GM19455 (cell line): ENCODE results near the gene ECSIT.
A peak's percentile ranks its signal among the peaks of the same experiment; 100 is the strongest.

Source experiments
- ATAC-seq: cut with Tn5 transposase; IDR thresholded peaks from one replicate; pipeline ENCODE4 v1.9.1; 2021; ENCODE audit not compliant: unreplicated experiment

Gene ECSIT

DNA sequence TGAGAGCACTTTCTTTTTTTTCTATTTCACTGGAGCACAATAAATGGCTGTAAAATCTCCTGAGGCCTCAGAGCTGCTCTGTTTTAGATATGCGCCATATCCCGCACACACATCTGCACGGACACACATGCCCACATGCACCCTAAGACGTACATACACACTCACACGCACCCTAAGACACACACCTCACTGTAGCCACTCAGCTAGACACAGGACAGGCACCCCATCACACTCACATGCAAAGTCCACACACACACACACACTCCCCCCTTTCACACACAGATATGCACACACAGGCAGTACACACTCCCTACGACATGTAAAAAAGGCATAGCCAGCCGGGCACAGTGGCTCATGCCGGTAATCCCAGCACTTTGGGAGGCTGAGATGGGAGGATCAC is 21.3 kb upstream of the ECSIT start:
- no peak for ATAC-seq

DNA sequence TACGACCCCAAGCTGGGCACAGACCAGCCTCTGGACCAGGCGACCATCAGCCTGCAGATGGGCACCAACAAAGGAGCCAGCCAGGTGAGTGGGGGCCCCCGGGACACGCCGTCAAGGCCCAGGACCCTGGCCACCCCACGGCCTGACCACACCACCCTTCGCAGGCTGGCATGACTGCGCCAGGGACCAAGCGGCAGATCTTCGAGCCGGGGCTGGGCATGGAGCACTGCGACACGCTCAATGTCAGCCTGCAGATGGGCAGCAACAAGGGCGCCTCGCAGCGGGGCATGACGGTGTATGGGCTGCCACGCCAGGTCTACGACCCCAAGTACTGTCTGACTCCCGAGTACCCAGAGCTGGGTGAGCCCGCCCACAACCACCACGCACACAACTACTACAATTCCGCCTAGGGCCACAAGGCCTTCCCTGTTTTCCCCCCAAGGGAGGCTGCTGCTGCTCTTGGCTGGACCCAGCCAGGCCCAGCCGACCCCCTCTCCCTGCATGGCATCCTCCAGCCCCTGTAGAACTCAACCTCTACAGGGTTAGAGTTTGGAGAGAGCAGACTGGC is 20.5 kb upstream of the ECSIT start:
- ATAC-seq: no peak

DNA sequence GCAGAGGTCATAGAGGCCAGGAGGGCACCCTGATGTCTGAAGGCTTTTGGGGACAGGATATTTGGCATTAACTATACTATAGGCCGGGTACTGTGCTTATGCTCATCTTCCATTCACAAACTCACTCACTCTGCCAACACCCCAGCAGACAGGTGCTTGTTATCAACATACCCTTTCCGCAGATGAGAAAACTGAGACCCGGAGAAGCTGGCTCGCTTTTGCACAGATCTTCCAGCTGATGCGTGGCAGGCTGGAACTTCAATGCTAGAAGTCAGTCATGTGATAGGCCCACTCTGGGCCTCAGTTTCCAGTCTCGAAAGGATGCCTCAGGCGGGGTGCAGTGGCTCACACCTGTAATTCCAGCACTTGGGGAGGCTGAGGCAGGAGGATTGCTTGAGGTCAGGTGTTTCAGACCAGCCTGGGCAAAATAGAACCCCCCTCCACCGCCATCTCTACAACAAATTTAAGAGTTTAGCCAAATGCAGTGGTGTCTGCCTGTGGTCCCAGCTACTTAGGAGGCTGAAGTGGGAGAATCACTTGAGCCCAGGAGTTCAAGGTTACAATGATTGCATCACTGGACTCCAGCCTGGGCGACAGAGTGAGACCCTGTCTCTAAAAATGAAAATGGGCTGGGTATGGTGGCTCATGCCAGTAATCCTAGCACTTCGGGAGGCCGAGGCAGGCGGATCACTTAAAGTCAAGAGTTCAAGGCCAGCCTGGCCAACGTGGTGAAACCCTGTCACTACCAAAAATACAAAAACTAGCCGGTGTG is 19.2 kb upstream of the ECSIT start:
- ATAC-seq: no peak

DNA sequence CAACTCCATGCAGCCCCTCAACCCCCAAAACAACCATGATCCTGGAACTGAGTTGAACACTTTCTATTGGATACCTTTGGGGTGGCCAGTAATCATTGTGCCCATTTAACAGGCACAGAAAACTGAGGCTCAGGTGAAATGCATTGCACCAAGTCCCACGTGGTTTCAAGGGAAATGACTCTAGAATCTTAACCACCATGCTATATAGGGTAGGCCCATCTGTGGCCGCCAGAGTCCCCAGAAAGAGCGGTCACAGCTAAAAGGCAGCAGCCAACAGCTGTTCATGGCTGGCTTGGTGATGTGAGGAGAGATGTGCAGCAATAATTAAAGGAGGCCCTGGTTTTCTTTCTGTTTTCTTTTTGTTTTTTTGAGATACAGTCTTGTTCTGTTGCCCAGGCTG is 12.3 kb upstream of the ECSIT start:
- ATAC-seq: no peak

DNA sequence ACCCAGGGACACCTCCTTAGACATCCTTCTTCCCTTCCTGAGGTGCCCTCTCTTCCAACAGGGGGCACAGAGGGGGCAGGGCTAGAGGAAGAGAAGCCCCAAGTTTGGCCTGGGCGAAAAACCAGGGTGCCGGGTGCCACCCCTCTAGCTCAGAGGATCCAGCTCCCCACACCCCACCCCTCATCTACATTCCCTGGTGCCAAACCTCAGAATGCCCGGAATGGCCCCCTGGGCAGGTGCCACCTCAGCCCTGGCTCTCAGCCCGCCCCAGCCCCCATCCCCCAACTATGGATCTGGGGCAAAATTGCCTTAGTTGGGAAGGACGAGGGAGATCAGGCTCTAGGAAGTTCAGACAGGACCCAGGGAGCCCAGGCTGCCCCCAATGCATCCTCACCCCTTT is 11.7 kb upstream of the ECSIT start:
- ATAC-seq: no peak

DNA sequence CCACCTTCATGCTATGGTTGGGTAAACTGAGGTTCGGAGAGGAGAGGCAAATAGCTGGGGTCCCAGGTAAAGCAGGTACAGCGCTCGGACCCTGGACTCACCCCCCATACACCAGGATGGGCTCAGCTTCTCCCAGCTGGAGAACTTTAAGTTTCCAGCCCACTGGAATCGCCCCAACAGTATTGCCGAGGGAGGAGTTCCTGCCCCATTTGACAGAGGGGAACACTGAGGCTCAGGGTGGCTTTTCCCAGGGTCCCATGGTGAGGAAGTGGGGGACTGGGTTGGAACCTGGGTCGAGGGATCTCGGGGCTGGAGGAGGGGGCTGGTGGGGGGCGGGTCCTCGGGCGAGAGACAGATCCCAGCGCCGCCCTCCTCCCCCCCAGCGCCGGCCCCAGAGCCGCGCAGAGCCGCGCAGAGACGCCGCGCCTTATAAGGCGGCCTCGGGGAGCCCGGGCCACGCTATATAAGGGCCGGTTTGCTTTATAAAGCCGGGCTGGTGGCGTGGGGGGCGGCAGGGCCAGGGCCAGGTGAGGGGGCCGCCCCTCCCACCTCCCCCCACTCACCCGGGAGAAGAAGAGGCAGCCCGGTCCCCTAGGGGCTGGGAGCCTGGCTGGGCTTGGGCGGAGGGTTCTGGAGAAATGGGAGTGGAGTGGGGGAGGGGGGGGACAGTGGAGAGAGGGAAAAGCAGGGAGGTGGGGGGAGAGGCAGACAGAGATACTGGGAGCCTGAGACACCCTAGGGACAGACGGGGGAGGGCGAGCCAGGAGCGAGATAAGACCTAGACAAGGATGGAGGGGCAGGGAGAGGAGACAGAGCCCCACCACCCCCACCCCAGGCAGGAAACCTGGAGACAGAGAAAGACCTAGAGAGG is 10.8 kb upstream of the ECSIT start:
- no peak for ATAC-seq

DNA sequence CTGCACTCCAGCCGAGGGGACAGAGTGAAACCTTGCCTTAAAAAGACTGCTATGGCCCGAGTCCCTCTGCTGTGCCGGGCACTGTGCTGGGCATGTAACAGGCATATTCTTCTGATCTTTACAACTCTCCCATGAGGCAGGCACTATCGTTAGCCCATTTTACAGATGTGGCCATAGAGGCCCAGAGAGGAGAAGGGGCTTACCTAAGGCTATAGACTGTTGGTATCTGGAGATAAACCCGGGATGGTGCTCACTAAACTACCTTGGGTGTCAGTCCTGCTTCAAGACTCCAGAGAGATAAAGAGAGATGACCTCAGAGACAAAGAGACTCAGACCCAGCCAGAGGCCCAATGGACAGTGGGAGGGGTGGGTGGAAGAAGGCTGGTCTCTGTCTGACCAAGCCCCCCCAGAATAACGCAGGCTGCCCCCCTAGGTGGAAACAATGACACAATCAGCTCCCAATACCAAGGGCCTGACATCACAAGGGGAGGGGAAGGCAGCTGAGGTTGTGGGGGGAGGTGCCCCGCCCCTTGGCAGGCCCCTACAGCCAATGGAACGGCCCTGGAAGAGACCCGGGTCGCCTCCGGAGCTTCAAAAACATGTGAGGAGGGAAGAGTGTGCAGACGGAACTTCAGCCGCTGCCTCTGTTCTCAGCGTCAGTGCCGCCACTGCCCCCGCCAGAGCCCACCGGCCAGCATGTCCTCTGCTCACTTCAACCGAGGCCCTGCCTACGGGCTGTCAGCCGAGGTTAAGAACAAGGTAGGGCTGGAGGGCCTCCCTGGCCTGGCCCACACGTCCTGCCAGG is 9.5 kb upstream of the ECSIT start, which contains the start of gene CNN1:
Gene CNN1, plus strand, starts transcription at position 620 of the 805 bp plus-strand sequence. Its CDS starts 77 bp downstream, at position 697.
- no peak for ATAC-seq

DNA sequence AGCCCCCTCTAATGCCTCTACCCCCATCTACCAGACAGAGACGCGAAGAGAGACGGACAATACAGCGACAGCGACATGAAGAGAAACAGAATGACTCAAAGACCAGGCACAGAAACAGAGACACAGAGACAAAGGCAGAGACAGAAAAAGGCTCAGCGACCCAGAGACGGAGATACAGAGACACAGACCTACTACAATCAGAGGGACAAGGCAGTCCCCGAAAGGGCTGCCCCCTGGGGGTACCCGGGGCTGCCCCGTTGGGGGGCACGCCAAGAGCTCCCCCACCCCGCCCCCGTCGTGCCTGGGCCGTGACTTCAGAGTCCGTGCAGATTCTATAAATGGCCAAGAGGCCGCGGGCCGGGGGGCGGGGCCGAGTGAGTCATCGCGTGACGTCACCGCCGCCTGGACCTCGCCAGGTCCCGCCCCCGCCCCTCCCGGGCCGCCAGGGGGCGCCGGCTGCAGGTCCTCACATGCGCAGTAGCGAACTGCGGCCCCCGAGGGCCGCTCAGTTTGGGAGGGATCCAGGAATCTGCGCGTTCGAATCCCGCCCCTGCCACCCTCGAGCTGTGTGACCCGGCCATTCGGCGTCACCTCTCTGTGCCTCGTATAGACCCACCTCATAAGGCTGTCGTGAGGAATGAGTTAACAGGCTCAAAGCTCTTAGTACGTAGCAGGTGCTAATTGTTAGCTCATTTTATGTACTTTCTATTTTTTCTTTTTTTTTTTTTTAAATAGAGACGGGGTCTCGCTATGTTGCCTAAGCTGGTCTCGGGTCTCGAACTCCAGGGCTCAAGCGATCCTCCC is 7.1 kb upstream of the ECSIT start:
- peak; percentile 70 for ATAC-seq

DNA sequence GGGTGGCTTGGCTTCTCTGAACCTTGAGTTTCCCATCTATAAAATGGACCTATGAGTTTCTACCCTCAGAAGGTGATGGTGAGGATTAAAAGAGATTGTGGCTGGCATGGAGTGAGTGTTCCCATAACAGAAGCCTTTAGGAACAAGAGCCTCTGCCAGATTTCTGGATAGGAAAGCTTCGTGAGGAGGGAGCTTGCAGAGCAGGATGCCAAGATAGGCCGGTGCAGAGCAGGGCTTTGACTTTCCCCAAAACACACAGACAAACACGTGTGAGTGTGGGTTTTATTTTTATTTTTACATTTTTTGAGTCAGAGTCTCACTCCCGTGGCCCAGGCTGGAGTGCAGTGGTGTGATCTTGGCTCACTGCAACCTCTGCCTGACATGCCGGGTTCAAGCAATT is 6.0 kb upstream of the ECSIT start:
- no peak for ATAC-seq

DNA sequence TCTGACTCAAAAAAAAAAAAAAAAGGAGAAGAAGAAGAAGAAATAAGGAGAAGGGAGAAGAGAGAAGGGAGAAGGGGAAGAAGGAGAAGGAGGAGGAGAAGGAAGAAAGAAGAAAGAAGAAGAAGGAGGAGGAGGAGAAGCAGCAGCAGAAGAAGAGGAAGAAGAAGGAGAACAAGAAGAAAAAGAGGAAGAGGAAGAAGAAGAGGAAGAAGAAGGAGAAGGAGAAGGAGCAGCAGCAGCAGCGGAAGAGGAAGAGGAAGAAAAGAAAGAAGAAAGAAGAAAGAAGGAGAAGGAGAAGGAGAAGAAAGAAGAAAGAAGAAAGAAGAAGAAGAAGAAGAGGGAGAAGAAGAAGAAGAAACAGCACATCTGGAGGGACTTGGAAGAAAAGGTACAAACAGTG is 5.6 kb upstream of the ECSIT start:
- no peak for ATAC-seq

DNA sequence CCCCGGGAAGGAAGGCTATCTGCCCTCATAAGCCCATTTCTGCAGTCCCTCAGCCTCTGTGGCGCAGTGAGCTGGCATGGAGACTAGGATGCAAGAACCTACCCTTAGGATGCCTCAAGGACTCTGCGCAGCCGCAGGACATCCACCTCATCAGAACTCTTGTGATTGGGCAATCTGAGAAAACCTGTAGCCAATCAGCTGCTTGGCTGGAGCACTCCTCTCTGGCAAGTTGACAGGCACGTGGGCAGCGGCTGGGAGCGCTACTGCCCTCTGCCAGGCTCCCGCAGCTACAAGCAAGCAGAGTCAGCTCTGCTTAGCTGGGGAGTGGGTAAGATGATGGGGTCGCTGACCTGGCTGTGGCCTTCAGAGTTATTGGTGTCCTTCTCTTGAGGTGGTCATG is 1.5 kb upstream of the ECSIT start:
- ATAC-seq: no peak

DNA sequence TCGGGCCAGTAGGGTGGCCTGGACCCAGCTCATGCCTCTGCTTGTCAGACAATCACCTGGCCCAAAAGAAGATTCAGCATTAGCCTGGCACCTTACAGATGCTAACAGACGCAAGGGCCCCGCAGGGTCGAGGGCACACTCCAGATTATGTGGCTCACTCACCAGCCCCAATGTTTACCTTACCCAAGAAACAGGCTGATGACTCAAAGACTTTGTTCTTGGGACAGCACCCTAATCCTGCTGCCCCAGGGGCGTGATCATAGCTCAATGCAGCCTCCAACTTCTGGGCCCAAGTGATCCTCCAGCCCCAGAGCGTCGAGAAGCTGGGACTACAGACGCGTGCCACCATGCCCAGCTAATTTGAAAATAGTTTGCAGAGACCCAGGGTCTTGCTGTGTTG is 9.8 kb downstream of the ECSIT start:
- no peak for ATAC-seq

DNA sequence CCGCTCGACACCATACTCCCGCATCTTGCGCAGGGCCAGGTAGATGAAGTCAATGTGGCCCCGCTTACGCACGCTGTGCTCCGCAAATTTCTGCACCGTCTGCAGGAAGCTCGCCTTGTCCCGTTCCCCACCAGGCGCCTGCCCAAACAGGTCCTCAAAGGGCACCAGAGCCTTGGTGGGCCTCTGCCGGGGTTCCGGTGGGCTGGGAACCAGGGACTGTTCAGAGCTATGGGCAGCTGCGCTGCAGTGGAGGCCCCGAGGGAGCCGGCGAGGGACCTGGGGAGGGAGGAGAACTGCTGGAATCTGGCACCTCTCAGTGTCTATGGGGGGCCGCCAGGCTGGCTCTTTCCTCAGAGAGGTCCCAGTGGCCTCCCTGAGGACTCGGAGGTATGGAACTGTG is 15.0 kb downstream of the ECSIT start:
- no peak for ATAC-seq

DNA sequence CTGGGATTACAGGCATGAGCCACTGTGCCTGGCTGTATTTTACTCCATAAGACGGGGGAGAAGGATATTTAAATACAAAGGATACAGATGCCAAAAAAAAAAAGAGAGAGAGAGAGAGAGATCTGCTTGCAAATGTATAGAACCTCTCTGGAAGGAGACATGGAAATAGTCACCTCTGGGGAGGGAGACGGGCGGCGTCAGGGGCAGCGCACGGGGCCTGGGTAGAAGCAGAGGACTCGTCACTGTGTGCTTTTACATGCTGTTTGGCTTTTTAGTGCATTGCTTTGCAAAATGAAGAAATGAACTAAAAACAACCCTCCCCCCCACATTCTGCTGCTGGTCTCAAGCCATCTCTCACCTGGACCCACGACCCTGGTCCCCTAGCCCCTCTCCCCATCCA is 18.5 kb downstream of the ECSIT start:
- no peak for ATAC-seq

DNA sequence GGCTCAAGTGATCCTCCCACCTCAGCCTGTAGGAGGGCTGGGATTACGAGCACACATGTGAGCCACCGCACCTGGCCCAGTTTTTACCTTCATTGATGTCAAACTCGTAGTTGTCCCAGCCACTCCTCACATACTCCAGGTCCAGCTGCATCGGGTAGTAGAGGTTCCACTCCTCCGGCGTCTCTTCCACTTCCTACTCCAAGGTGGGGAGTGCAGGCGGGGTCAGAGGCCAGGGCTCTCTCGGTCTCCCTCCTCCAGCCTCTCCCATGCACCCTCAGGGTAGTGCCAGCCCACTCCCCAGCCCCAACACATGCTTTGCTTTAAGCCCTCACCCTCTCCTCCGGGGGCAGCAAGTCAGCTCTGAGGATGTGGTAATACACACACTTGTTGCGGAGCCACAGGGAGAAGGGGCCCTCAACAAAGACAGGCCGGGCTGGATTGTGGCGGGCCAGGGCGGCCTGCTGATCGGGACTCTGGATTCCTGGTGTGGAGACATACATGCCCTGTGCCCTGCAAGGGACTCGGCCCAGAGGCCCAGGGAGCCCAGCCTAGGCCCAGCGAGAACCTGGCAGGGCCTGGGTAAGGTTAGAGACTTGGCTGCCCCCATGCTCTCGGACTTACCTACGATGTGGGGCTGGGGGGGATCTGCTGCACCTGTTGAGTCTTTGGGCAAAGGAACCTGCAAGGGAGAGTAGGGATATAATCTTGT is 21.4 kb downstream of the ECSIT start:
- ATAC-seq: no peak

DNA sequence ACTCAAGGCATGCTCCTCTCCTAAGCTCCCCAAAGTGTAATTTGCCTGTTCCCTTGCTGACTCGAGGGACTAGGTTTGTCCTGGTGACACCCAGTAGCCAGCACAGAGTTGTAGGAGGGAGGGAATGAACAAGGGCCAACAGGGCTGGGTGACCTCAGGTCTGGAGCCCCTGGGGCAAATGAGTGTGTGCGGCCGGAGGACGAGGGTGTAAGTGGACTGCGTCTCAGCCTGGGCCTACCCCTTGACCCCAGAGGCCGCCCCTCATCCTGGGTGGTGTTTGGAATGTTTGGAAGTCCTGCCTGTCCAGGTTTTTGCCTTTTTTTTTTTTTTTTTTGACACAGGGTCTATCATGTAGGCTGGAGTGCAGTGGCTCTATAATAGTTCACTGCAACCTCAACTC is 22.0 kb downstream of the ECSIT start:
- ATAC-seq: no peak

DNA sequence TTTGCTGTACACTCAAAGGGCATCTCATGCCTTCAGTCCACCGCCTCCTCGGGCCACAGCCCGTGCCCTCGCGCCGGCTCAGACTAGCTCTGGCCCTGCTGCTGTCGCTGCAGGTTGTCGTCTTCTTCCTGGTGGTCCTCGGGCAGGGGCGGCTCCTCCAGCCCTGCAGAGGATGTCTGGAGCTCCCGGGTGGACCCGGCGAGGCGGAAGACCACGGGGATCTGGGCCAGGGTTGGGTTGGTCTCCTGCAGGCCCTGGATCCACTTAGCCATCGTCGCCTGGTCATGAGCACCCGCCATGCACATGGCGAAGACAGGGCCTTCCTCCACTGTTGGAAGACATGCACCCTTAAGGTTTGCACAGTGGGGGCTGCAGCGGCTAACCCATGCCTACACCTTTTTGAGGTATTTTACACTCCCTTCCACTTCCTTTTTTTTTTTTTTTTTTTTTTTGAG is 22.8 kb downstream of the ECSIT start:
- ATAC-seq: peak; percentile 29

DNA sequence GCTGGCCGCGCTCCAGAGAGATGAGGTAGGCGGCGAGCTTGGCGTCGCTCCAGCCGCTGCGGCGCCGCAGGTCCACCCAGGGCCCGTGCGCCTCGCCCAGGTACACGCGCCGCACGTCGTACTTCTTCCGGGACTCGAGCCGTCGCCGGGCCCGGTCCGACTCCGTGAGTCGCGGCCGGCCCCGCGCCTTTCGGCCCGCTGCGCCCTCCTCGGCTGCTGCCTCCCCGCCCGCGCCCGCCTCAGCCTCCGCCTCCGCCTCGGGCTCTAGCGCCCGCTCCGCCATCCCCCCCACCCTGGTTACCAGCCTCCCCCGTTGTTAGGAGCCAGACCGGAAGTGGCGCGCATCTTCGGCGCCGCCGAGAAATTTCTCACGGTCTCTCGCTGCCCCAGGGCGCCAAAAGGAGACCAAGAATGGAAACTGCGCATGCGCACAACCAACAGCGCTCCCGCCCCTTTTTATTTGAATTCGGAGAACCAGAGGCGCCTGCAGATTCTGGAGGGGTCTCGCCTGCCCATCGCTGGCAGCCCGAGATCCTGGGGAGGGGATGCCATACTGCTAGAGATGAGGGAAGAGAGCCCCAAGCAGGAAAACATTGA is 23.3 kb downstream of the ECSIT start, which contains the start of gene ZNF653:
Gene ZNF653, minus strand, starts transcription at position 336 of the 597 bp plus-strand sequence. Its CDS starts 53 bp downstream, at position 283.
- ATAC-seq: peak; percentile 57

DNA sequence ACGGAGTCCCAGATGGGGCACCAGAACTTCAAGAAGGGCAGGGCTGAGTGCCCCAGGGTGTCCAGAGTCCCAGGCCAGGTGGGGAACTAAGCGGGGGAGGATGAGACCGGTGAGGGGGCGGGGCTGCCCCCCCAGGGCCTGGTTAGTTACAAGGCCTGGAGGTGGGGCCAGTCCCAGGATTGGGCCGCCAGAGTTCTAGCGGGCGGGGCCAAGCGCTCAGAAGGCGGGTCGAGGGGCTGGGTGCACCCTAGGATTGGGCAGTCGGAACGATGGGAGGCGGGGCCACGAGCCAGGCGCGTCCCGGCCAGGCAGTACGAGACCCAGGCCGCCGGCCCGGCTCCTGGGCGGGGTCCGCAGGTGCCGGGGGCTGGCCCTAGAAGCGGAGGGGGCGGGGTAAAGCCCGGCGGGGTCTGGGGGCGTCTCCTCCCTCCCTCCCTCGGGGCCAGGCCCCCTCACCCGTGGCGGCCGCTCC is 23.9 kb downstream of the ECSIT start:
- peak; percentile 79 for ATAC-seq
